IMR-90 (cell line): ENCODE results near the gene PLCL1. TPM values are rescaled to one million over a fixed set of nuclear protein-coding genes. Genes with fewer than 3 reads are reported as not detected.

Experiments
- ATAC-seq: fragments of 200-7000 bp; cut with Tn5 transposase; 2 replicates; pipeline ENCODE4 v1.9.1; 2020; ENCODE audit warnings: low read depth, mild to moderate bottlenecking, moderate library complexity
- BruUV-seq: library from RNA; stranded (reverse); fragments of 400-500 nt; replicated peaks from 2 replicates; lab custom pipeline; 2021; lab: Mats Ljungman, UMichigan
- CTCF ChIA-PET: fragments of 300-600 bp; formaldehyde crosslinking; extraction: SDS; loops from one replicate; lab custom pipeline; 2021; ENCODE audit warnings: antibody characterized with exemption; lab: Yijun Ruan, JAX
- POLR2A ChIA-PET: fragments of 300-600 bp; sonication (Branson Sonifier 250); formaldehyde crosslinking; loops from one replicate; lab custom pipeline; 2022; ENCODE audit warnings: antibody characterized with exemption; ENCODE audit not compliant: unreplicated experiment; lab: Charles Lee
- DNase-seq: peaks from one replicate; pipeline ENCODE4 v3.0.0; 2013
- H2AFZ ChIP-seq: replicated peaks from 2 replicates; pipeline ENCODE3; 2013; ENCODE audit warnings: low read length, mild to moderate bottlenecking; ENCODE audit not compliant: poor library complexity
- H2AK5ac ChIP-seq: 2 replicates; pipeline ENCODE4 v1.6.1; 2013; ENCODE audit warnings: low read depth, low read length, inconsistent platforms
- H2AK9ac ChIP-seq: replicated peaks from 2 replicates; pipeline ENCODE3; 2013; ENCODE audit warnings: mild to moderate bottlenecking, low read depth, low read length, moderate library complexity; ENCODE audit not compliant: poor library complexity
- H2BK120ac ChIP-seq: 2 replicates; pipeline ENCODE4 v1.6.1; 2013; ENCODE audit warnings: low read depth, low read length, inconsistent platforms
- H2BK15ac ChIP-seq: 3 replicates; pipeline ENCODE4 v1.6.1; 2013; ENCODE audit warnings: low read depth, low read length, inconsistent platforms
- H2BK20ac ChIP-seq: 2 replicates; pipeline ENCODE4 v1.6.1; 2013; ENCODE audit warnings: low read depth, mild to moderate bottlenecking, inconsistent platforms, low read length, moderate library complexity
- H2BK5ac ChIP-seq: 2 replicates; pipeline ENCODE4 v1.6.1; 2013; ENCODE audit warnings: mild to moderate bottlenecking, low read depth, low read length, inconsistent platforms; ENCODE audit not compliant: poor library complexity, severe bottlenecking
- H3K14ac ChIP-seq: replicated peaks from 2 replicates; pipeline ENCODE4 v1.6.1; 2013; ENCODE audit warnings: low read depth, low read length, inconsistent platforms
- H3K18ac ChIP-seq: 2 replicates; pipeline ENCODE4 v1.6.1; 2013; ENCODE audit warnings: low read depth, low read length, control low read depth
- H3K23ac ChIP-seq: 2 replicates; pipeline ENCODE4 v1.6.1; 2013; ENCODE audit warnings: low read depth, low read length, inconsistent platforms
- H3K27ac ChIP-seq: 2 replicates; pipeline ENCODE4 v1.5.1; 2013; ENCODE audit warnings: mild to moderate bottlenecking, control low read depth, low read length; ENCODE audit not compliant: insufficient read depth
- H3K27me3 ChIP-seq: 2 replicates; pipeline ENCODE4 v1.6.1; 2013; ENCODE audit warnings: low read length; ENCODE audit not compliant: control insufficient read depth, insufficient read depth
- H3K36me3 ChIP-seq: 2 replicates; pipeline ENCODE4 v1.6.1; 2013; ENCODE audit warnings: low read length, mixed read lengths; ENCODE audit not compliant: control insufficient read depth, insufficient read depth
- H3K4ac ChIP-seq: 2 replicates; pipeline ENCODE4 v1.6.1; 2013; ENCODE audit warnings: low read depth, low read length, inconsistent platforms
- H3K4me1 ChIP-seq: 2 replicates; pipeline ENCODE4 v1.6.1; 2013; ENCODE audit warnings: low read length, mixed read lengths; ENCODE audit not compliant: control insufficient read depth, insufficient read depth
- H3K4me2 ChIP-seq: 2 replicates; pipeline ENCODE4 v1.6.1; 2013; ENCODE audit warnings: low read depth, mild to moderate bottlenecking, control low read depth, low read length, moderate library complexity
- H3K4me3 ChIP-seq: 2 replicates; pipeline ENCODE4 v1.5.1; 2013; ENCODE audit warnings: low read depth, mild to moderate bottlenecking, control low read depth, low read length, moderate library complexity; ENCODE audit not compliant: insufficient read depth
- H3K56ac ChIP-seq: 2 replicates; pipeline ENCODE4 v1.6.1; 2013; ENCODE audit warnings: low read length, inconsistent platforms; ENCODE audit not compliant: insufficient read depth; ENCODE audit errors: extremely low read depth
- H3K79me1 ChIP-seq, 2 experiments: 2 replicates each; pipeline ENCODE4 v1.6.1; 2013; ENCODE audit warnings: low read length in 2 of 2, inconsistent platforms in 1 of 2, low read depth in 1 of 2
- H3K9ac ChIP-seq: 2 replicates; pipeline ENCODE4 v1.6.1; 2013; ENCODE audit warnings: low read depth, low read length, control low read depth
- H3K9me1 ChIP-seq: 2 replicates; pipeline ENCODE4 v1.6.1; 2013; ENCODE audit warnings: low read length, inconsistent platforms; ENCODE audit not compliant: insufficient read depth
- H3K9me3 ChIP-seq: 2 replicates; pipeline ENCODE4 v1.6.1; 2013; ENCODE audit warnings: low read length; ENCODE audit not compliant: control insufficient read depth, insufficient read depth
- H4K20me1 ChIP-seq: 2 replicates; pipeline ENCODE4 v1.6.1; 2013; ENCODE audit warnings: low read length, inconsistent platforms; ENCODE audit not compliant: insufficient read depth
- H4K5ac ChIP-seq: 2 replicates; pipeline ENCODE4 v1.6.1; 2013; ENCODE audit warnings: mild to moderate bottlenecking, low read depth, low read length, control low read depth
- H4K8ac ChIP-seq, 2 experiments: 2 replicates each; pipeline ENCODE4 v1.6.1; 2013; ENCODE audit warnings: low read depth in 2 of 2, low read length in 2 of 2, control low read depth in 1 of 2, inconsistent platforms in 1 of 2
- H4K91ac ChIP-seq: 2 replicates; pipeline ENCODE4 v1.6.1; 2013; ENCODE audit warnings: low read depth, low read length, inconsistent platforms; ENCODE audit not compliant: insufficient read depth
- BHLHE40 ChIP-seq: fragments of 150-350 bp; IDR thresholded peaks from 2 replicates; pipeline ENCODE4 v1.6.1; 2016; ENCODE audit warnings: mild to moderate bottlenecking, low read depth, low read length
- CEBPB ChIP-seq: IDR thresholded peaks from 2 replicates; pipeline ENCODE4 v1.6.1; 2012; ENCODE audit warnings: low read depth, low read length, improper control_type of control experiment
- CHD1 ChIP-seq: IDR thresholded peaks from 2 replicates; pipeline ENCODE4 v1.6.1; 2012; ENCODE audit warnings: low read depth, low read length, improper control_type of control experiment
- CTCF ChIP-seq: conservative IDR thresholded peaks from 2 replicates; pipeline ENCODE4 v1.5.1; 2012; ENCODE audit warnings: mild to moderate bottlenecking, low read depth, low read length, improper control_type of control experiment
- ELK1 ChIP-seq: fragments of 150-350 bp; IDR thresholded peaks from 2 replicates; pipeline ENCODE4 v1.6.1; 2016; ENCODE audit warnings: low read depth, mild to moderate bottlenecking, low read length, moderate library complexity, borderline replicate concordance
- FOS ChIP-seq: fragments of 150-350 bp; IDR thresholded peaks from 2 replicates; pipeline ENCODE4 v1.6.1; 2016; ENCODE audit warnings: low read depth, low read length
- MAFK ChIP-seq: IDR thresholded peaks from 2 replicates; pipeline ENCODE4 v1.6.1; 2012; ENCODE audit warnings: low read depth, low read length, improper control_type of control experiment
- MAZ ChIP-seq: IDR thresholded peaks from 2 replicates; pipeline ENCODE4 v1.6.1; 2012; ENCODE audit warnings: low read depth, mild to moderate bottlenecking, low read length, improper control_type of control experiment, moderate library complexity, borderline replicate concordance
- MXI1 ChIP-seq: IDR thresholded peaks from 2 replicates; pipeline ENCODE4 v1.6.1; 2012; ENCODE audit warnings: low read depth, mild to moderate bottlenecking, low read length, moderate library complexity, borderline replicate concordance
- NFE2L2 ChIP-seq: fragments of 150-350 bp; IDR thresholded peaks from 2 replicates; pipeline ENCODE4 v1.6.1; 2016; ENCODE audit warnings: low read depth, mild to moderate bottlenecking, low read length
- POLR2A ChIP-seq: IDR thresholded peaks from 2 replicates; pipeline ENCODE4 v1.6.1; 2012; ENCODE audit warnings: mild to moderate bottlenecking, low read depth, low read length
- RAD21 ChIP-seq: IDR thresholded peaks from 2 replicates; pipeline ENCODE4 v1.6.1; 2012; ENCODE audit warnings: low read length, improper control_type of control experiment
- RCOR1 ChIP-seq: IDR thresholded peaks from 2 replicates; pipeline ENCODE4 v1.6.1; 2012; ENCODE audit warnings: mild to moderate bottlenecking, low read length, improper control_type of control experiment; ENCODE audit not compliant: insufficient replicate concordance
- RFX5 ChIP-seq: IDR thresholded peaks from 2 replicates; pipeline ENCODE4 v1.8.0; 2012; ENCODE audit warnings: low read depth, mild to moderate bottlenecking, low read length, moderate library complexity
- SMC3 ChIP-seq: fragments of 150-350 bp; IDR thresholded peaks from 2 replicates; pipeline ENCODE4 v1.6.1; 2016; ENCODE audit warnings: low read depth, mild to moderate bottlenecking, antibody characterized with exemption, low read length, moderate library complexity
- USF2 ChIP-seq: fragments of 150-350 bp; IDR thresholded peaks from 2 replicates; pipeline ENCODE4 v1.6.1; 2017; ENCODE audit warnings: mild to moderate bottlenecking, antibody characterized with exemption, low read length, low read depth
- dilution Hi-C: fragments of 300-500 bp; cut with HindIII; formaldehyde crosslinking; loops from one replicate; pipeline ENCODE4 v1.14.3; 2018; ENCODE audit warnings: low sequenced_read_pairs; ENCODE audit not compliant: unreplicated experiment
- in situ Hi-C: fragments of 300-500 bp; cut with MboI; formaldehyde crosslinking; loops from 3 replicates; pipeline ENCODE4 v1.14.3; 2019; ENCODE audit warnings: low sequenced_read_pairs, inconsistent platforms, mixed read lengths
- intact Hi-C: fragments of 100-400 bp; cut with micrococcal nuclease; formaldehyde crosslinking; loops from 2 replicates; pipeline ENCODE4 v1.10.0; 2022
- polyA plus RNA-seq, 3 experiments: library from polyadenylated mRNA; depleted of rRNA; stranded (reverse); fragments of >200 nt; gene quantifications; 2 replicates each; pipeline ENCODE4 v1.2.3, GENCODE V29; 2012; ENCODE audit warnings: low replicate concordance in 1 of 3
- total RNA-seq: library from RNA; depleted of rRNA; stranded (reverse); fragments of >200 nt; gene quantifications from 2 replicates; pipeline ENCODE4 v1.2.3, GENCODE V29; 2012

PLCL1 gene
- total and polyA plus RNA-seq, 2 of the 4 experiments (the other 2 are of a cell fraction) = 0.14 to 0.18 TPM

- Histone ChIP-seq H3K9ac (no peak overlapping the region), H3K27ac (no peak overlapping the region), H4K91ac (no peak overlapping the region), H2AK5ac (no peak overlapping the region), H2BK5ac (no peak overlapping the region), H2AK9ac (no peak overlapping the region), H3K4me1 (no peaks in the 10 kb centered on the region), H4K8ac (no peak overlapping the region), H2AFZ (no peak overlapping the region), H3K14ac (no peak overlapping the region), H3K4ac (no peak overlapping the region), H3K79me1 (no peaks in the 10 kb centered on the region), H3K36me3 (no peaks in the 10 kb centered on the region), H3K56ac (no peak overlapping the region), H3K4me2 (no peak overlapping the region), H3K27me3 (no peaks in the 10 kb centered on the region), H4K5ac (no peak overlapping the region), H2BK20ac (no peak overlapping the region), H3K23ac (no peak overlapping the region), H2BK15ac (no peak overlapping the region), H3K18ac (no peak overlapping the region), H4K20me1 (no peaks in the 10 kb centered on the region), H3K9me3 (no peaks in the 10 kb centered on the region), H3K9me1 (no peaks in the 10 kb centered on the region), H3K4me3 (no peak overlapping the region), H2BK120ac (no peak overlapping the region)
- ATAC-seq = no peak
- in situ Hi-C loops = no loop called here
- TF ChIP-seq RFX5 (no peak), CEBPB (no peak), MXI1 (no peak), USF2 (no peak), CTCF (no peak), RCOR1 (no peak), BHLHE40 (no peak), POLR2A (no peak), NFE2L2 (no peak), MAFK (no peak), MAZ (no peak), ELK1 (no peak), FOS (no peak), RAD21 (no peak), SMC3 (no peak), CHD1 (no peak)
- CTCF ChIA-PET = interaction anchor here (0.6 kb wide), 1 partner anchor 9 kb away, joined by 3 read pairs; no protein-coding TSS in a partner anchor
- dilution Hi-C loops = no loop called here
- POLR2A ChIA-PET = no interaction called here
- intact Hi-C loops = no loop called here
- no peak for DNase-seq
- no TSS peak for BruUV-seq
These were observed 144.8 kb downstream of the PLCL1 start for GRCh38 chr2:197949224-197949623.
